NCI-H1092 treated with DMSO at 0.1 percent for 48 hours (cell line): ENCODE data around the gene GBA2.
A peak's percentile ranks its signal among the peaks of the same experiment; 100 is the strongest.

Source experiments
- DNase-seq: peaks from one replicate; lab custom pipeline; 2025; lab: John Stamatoyannopoulos, UW

The GBA2 gene

DNA sequence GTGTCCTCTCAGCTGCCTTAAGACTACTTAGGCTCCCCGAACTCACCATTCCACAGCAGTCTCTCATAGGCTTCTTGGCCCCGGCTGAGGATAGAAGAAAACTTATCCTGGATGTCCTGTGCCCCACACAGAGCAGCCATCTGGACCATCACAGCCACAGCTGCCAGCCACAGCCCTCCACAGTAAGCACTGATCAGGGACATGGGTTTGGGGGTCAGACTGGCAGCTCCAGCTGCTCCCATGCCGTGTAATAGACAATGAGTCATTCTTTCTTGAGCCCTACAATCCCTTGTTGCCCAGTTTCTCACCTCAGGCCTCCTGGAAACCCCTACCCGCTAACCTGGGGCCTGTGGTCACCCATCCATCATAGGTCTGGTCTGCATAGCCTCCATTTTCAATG is 10.8 kb downstream of the GBA2 start:
- DNase-seq, result no peak

DNA sequence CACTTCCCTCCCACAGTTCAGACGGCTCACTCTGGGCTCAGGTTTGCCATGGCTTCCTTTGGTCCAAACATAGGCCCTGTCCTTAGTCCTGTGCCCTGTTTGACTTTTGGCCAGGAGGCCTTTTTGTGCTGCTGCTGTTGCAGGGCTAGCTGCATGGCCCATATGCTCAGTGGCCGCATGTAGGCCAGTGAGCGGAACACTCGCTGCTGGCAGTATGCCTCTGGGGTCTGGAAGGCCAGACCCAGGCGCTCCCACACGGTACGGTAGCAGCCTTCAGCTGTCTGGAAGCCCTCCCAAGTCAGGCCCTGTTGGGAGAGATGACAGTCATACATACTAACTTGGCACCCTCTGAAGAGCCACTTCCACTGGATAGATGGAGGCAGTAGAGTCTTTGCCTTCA is 11.9 kb downstream of the GBA2 start:
- no peak for DNase-seq

DNA sequence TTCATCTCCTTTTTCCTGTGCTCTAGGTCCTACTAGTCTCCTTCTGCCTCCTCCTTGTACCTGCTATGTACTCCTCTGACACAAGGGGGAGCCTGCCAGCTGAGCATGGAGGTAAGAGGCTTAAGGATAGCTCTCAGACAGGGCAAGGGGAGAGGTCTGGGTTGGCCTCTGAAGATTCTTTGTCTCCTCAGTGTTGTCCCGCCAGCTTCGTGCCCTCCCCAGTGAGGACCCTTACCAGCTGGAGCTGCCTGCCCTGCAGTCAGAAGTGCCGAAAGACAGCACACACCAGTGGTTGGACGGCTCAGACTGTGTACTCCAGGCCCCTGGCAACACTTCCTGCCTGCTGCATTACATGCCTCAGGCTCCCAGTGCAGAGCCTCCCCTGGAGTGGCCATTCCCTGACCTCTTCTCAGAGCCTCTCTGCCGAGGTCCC is 12.8 kb downstream of the GBA2 start:
- peak; percentile 68 for DNase-seq

DNA sequence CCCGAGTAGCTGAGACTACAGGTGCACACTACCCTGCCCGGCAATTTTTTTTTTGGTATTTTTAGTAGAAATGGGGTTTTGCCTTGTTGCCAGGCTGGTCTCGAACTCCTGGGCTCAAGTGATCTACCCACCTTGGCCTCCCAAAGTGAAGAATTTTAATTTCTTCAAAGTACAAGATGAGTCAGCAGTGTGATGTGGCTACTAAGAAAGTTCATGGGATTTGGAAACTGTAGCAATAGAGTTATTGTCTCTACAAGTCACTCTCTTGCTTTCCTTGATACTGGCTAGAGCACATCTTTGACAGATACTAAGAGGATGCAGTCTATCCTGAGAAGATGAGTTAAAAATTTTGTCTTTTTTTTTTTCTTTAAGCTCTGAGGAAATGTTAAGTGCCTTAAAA is 14.9 kb downstream of the GBA2 start:
- DNase-seq, result no peak

DNA sequence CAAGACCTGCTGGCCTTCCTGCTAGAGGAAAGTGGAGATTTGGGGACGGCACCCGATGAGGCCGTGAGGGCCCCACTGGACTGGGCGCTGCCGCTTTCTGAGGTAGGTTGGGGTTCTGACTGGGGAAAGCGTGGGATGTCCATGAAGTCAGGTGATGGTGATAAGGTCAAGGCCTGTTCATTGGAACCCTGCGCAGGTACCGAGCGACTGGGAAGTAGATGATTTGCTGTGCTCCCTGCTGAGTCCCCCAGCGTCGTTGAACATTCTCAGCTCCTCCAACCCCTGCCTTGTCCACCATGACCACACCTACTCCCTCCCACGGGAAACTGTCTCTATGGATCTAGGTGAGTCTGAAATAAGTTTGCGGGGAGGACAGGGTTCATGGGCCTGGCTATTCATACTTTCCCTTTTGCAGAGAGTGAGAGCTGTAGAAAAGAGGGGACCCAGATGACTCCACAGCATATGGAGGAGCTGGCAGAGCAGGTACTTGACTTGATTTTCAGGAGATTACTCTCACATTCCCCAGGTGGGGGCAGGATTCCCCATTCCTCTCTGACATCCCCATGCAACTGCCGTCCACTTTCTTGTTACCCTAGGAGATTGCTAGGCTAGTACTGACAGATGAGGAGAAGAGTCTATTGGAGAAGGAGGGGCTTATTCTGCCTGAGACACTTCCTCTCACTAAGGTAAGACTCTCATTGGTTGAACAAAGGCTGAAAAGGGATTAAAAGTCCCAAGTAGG is 16.1 kb downstream of the GBA2 start:
- DNase-seq, result peak; percentile 58

DNA sequence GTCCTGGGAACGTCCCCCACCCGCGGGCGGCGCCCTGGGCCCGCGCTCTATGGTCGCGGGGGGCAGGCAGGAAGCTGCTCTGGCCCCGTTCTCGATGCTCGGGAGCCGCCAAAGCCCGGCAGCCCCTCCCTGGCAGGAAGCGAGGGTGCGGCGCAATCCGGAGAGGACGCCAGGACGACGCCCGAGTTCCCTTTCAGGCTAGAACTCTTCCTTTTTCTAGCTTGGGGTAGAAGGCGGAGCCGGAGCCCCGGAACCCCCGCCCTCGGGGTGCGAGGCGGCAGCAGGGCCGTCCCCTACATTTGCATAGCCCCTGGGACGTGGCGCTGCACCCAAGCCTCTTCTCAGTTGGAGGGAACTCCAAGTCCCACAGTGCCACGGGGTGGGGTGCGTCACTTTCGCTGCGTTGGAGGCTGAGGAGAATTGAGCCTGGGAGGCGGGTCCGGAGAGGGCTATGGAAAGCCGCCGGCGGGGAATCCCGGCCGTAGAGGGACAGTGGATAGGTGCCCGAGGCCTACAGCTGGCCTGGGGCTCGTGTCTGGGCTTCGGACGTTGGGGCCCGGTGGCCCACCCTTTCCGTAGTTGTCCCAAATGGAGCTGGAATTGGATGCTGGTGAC is 16.7 kb downstream of the GBA2 start, which contains the start of the genes CREB3 and TLN1:
Gene CREB3 (plus strand): TSS at position 482 of the 615 bp plus-strand sequence. CDS start 107 bp downstream, at position 589.
Gene TLN1 (minus strand): TSS at position 11 of the 615 bp plus-strand sequence. CDS start 6,501 bp downstream, outside the sequence.
- peak; percentile 98 for DNase-seq

DNA sequence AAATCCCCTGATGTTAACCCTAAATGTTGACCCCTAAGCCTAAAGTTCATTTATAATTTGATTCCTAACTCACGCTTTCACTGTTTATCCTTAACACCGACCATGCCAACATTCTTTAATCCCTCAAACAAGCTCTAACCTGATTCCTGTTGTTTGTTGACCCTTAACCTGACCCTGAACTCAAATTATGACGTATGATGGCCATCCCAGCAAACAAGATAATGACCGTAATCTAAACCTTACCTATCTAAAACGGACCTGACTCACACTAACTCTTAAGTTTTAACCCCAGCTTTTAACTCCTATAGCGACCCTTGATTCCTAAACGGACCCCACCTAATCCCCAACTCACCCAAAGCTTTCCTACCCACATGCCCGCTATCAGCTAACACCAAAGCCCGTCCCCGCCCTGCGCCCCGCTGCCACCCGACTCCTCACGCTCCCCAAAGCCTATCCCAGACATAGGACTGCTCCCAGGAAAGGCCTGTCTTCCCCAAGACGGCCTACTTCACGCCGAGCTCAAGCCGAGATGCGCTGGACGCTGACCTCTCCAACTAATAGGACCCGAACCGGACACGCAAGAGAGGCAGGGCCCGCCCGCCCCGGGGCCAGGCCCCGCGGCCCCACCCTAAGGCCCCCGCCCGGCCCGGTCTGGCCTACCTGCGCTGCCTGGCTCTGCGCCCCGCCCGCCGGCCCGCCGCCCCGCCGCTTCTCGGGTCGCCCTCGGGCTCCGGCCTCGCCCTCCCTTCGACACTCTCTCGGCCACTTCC is 17.4 kb downstream of the GBA2 start:
- DNase-seq, result no peak

DNA sequence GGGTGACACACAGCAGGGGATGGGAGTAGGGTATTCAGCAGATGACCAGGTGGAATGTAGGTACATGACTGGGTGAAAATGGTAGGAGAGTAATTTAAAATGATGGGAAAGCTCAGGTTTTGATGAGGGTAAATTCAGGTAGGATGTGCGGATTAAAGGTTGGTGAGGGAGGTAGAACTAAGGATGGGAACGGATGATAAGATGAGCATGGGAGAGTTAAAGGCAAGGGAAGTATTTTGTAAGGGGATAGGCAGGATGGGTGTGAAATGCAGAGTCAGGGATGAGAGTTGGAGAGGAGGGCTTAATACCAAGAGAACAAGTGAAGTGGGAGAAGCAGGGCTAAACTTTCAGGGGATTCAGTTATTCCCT is 18.6 kb downstream of the GBA2 start:
- no peak for DNase-seq

DNA sequence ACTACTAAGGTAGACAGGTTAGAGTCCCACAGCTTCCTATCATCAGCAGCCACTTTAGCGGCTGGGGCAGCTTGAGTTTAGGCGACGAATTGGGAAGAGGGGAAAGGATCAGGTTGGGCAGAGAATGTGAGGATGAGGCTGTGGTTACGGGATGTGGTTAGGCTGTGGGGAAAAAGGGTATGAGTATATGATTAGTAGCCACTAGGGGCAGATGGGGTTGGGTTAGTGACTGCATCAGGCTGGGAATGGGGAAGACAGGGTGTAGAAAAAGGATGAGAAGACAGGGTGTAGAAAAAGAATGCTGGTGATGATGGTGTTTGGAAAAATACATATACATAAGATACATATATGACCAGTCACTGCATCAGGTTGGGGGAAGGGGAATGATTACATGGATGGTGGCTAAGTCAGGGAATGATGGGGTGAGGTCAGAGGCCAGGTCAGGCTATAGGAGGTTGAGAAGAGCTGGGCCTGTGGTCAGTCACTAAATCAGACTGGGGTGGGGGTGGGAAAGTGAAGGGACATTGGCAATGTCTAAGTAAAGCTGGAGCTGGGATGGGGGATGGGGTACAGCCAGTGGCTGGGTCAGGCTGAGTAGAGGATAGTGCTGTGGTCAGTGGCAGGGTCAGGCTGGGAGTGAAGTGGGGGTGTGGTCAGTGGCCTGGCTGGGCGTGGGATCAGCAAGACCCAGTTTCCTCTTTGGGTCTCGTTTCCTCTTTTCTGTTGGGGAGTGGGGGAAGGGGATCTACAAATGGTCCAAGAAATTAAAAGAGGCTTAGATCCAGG is 19.1 kb downstream of the GBA2 start:
- no peak for DNase-seq

DNA sequence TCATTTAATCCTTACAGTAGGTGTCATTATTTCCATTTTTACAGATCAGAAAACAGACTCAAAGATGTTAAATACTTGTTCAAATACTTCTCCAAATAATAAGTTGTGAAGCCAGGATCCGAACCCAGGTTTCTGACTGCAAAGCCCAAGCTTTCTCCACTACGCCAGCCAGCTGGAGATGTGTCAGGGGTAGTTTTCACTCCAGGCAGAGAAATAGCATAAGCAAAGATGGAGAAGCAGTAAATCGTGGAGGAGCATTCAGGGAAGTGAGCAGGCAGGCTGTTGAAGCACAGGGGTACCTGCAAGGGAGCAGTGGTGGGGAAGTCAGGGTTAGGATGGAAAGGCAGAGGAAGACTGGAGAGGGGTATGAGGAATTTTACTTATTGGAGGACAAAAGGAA is 19.9 kb downstream of the GBA2 start:
- no peak for DNase-seq

DNA sequence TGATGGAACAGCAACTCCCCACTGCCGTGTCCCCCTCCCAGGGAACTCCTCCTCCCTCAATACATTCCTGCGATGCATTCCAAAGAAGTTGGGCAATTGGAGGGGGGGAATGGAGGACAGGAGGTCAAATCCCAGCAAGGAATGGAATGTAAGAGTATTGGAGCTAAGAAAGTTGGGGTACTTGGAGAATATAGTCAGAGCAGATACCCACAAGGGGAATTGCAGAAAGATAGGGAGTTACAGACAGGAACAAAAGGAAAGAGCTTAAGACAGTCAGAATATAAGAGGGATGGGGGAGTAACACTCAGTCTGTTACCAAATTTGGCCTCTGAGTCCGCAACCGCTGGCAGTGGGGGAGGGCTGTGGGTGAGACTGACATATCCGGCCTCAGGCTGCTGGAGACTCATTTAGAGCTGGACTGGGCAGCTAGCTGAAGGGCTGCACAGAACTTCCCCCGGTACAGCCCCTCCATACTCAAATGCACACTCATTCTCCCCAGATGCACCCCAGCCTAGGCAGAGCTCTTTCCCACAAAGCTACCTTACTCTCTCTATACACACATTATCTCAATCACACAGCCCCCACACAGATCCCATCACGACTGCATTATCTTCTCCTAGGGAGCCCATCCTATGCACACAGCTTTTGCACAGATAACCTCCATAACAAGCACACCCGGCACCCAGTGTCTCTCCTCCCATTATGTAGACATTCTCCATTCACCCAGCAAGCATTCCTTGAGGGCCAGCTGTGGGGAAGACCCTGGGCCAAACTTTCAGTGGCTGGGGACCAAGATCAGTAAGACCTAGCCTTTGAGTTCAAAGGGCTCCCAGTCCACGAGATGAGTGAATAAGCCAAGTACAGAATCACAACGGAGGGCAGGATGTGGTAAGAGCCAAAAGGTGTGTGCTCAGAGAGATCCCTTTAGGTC is 20.7 kb downstream of the GBA2 start:
- DNase-seq, result no peak

DNA sequence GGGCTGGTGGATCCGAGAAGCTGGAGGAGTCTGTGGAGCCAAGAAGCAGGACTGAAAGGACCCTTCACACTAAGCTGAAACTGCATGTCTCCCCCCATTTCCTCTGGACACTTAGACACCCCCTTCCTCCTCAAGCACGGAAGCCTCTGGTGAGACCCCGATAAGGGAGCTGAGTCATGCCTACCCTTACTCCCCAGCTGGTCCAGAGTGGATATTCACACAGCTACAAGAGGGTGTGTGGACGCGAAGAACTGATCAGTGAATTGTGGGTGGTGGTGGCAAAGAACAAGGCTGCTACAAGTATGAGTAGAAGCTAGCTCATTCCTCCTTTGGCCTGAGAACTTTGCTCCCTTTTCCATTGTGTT is 21.4 kb downstream of the GBA2 start:
- no peak for DNase-seq

DNA sequence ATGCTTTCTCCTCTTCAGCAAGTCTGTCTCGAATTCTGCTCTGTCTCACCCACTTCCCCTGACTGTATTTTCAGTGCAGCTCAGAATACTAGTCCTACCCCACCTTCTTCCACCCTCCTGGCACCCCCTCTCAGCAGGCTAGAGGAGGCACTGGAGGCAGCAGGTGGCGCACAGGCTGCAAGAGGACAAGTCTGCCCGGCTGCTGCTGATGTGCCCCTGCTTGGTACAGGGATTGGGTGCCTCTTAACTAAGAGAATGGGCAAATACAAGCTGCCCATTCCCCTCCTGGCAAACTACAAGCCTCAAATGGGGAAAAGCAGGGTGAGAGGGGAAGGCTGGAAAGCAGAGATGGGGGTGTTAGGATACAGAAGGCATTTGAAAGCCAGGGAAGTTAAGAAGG is 22.1 kb downstream of the GBA2 start:
- no peak for DNase-seq

DNA sequence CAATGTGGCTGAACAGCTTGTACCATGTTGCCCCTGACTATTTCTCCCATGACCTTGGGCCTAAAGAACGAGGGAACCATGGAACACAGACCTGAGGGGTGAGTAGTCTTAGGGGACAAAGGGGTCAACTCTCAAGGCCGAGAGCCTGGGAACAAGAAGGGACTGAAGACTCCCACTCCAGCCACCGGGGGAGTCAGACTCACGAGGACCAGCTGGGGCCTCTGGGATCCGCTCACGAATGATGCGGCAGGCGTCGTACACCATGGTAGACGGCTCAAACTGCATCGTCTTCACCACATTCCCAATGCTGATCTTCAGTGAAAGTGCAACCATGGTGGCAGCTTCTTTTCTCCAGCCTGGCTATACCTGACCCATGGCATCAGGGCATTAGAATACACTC is 23.7 kb downstream of the GBA2 start:
- no peak for DNase-seq

DNA sequence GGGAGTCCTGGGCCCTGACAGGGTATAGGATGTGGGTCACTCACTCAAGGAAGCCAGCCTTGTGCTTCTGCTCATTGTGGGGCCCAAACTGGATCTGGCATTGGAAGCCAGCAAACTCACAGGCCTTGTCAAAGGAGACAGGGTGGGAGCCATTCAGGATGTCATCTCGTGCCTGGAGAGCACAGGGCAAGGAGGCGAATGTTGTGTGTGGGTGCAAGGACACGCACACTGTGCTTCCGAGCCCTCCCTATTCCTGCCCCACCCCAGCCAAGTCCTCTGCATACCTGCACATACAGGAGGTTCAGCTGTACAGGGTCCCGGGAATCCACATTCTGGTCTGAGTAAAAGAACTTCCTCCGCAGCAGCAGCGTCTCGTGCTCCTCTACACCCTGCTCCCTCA is 25.1 kb downstream of the GBA2 start:
- no peak for DNase-seq

DNA sequence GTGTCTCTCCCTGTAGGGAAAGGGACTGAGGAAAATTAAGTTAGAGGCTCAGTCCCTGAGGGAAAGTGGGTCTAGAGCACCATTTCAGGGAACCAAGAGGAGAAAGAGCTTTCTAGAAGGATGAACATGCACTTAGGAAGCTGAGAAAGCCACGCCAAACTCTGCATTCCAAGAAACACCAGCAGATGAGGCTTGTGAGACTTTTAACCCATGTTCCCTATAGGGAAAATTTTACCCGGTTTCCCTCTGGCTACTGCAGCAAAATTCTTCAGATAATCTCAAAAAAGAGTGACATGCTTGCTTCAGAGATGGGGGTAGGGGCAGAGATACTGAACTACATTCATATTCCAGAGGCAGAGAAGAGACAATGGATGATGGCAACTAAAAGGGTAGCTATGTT is 25.6 kb downstream of the GBA2 start:
- no peak for DNase-seq

DNA sequence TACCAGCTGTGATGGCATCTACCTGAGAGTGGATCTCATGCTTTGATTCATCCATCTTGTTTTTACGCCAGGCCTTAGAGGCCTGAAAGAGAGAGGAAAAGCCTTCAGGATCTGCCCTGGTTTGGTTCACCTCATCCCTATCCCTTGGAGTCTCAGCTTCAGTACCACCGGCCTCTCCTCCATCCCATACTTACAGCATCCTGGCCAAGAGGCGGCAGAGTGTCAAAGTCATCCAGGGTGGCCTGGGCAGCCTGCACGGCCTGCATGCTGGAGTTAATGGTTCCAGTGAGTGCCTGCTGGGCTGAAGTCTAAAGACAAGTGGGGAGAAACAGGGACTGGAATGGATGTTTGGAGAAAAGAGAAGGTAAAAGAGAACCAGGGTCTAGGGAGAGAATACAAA is 29.5 kb downstream of the GBA2 start:
- no peak for DNase-seq

DNA sequence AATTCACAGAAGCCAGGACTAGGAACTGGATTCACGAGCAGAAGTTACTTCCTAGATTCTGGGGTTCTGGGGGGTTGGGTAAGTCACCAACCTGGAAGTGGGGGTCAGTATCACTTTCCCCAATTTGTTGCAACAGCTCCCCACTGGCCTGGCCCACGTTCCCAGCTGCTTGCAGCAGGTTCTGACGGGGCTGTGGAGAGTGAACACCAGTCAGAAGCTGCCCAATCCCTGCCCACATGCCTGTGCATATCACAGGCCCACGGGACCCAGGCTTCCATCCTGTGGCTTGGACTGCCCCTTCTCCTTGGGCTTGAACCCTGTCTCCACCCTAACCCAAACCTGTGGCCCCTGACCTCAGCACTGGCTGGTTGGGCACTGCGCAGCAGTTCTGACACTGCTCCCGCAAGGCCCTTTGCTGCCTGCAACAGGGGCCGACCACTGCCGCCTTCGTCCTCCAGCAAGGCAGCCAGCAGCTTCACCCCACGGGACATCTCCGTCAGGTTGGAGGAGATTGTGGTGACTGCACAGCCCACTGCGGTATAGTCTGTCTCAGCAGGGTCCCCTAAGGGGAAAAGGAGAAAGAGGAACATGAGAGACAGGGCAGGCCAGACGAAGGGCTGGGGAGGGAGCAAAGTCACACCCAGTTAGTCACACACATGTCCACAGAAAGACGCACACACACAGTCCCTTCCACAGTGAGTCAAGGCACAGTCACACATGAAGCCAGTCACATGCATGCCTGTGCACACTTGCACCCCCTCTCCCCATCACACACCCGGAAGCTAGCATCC is 30.1 kb downstream of the GBA2 start:
- no peak for DNase-seq

DNA sequence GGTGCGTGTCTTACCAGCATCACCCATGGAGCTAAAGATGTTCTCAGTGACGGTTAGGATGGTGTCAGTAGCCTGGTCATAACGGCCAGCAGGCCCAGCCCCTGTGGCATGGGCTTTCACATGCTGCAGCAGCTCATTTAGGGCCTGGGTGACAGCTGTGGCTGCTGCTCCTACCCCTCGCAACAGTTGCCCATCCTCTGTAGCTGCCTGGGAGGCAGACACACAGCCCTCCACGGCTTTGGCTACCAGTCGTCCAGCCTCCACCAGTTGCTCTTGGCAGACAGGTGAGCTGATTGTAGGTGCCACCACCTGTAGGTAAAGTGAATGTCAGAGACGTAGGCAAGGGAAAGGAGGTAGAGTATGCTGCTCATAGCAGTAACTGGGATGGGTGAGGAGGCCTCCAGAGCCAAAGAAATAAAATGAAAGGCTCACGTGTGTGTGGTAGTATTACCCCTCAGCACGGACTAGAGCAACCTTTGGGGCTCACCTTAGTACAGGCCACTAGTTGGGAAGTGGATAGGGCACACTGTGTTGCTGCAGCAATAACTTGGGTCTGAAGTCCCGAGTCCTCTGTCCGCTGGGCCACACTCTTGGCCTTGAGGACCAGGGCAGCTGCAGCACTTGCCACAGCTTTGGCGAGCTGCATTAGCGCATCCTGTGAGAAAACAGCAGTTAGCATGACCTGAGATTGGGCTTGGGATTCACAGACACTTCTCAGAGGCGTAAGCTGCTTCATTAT is 31.7 kb downstream of the GBA2 start:
- DNase-seq, result no peak

DNA sequence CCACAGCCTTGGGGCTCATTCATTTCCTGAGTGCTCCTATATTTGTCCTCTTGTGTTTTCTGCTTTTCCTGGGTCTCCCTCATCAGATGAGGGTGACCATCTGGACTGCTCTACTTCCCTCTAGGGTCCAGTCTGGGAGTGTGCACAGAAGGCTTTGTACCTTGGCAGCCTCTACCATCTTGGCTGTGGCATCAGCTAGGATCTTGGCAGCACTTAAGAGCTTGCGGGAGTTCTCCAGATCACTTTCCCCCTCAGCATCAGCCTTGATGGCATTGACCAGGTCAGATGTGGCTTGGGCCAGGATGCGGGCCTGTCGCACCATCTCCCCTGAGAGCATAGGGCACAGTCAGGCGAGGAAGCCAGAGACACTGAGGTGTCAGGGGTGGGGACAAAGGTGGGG is 32.8 kb downstream of the GBA2 start:
- no peak for DNase-seq
